ENCODE results near the gene LAMA3. TPM values are rescaled to one million over a fixed set of nuclear protein-coding genes. Genes with fewer than 3 reads are reported as not detected.

Gene LAMA3
- total and polyA plus RNA-seq, 4 donors, result 0.26 to 3.9 (median 0.37) TPM

GRCh38 chr18:23793985-23794867 is 105.0 kb downstream of the LAMA3 start:
- Histone ChIP-seq H3K27ac (ENCODE audit: low read depth in 1 of 2, low read length in 2 of 2) (no peak overlapping the region), H3K27me3 (ENCODE audit: control insufficient read depth in 4 of 4, insufficient read depth in 4 of 4, low read length in 3 of 4) (no peaks in the 10 kb centered on the region), H3K9ac (ENCODE audit: low read depth in 1 of 2, low read length in 2 of 2) (no peak overlapping the region), H3K36me3 (ENCODE audit: control insufficient read depth in 4 of 4, insufficient read depth in 3 of 4, low read depth in 1 of 4, low read length in 3 of 4) (no peaks in the 10 kb centered on the region), H3K9me3 (ENCODE audit: control insufficient read depth in 4 of 4, low read length in 3 of 4) (no peaks in the 10 kb centered on the region), H3K4me3 (ENCODE audit: low read depth in 1 of 3, low read length in 3 of 3) (no peak overlapping the region), H3K4me1 (ENCODE audit: control insufficient read depth in 4 of 4, insufficient read depth in 4 of 4, low read length in 3 of 4) (no peaks in the 10 kb centered on the region)
- 92% methylated on average over 6 of the region's 6 CpGs for WGBS
- no peak for TF ChIP-seq MAX (IDR thresholded peaks at IDR 0.05)
- TF ChIP-seq ATF3 (IDR thresholded peaks at IDR 0.05), result no peak
- no peak for TF ChIP-seq RAD21 (IDR thresholded peaks at IDR 0.05)
- no peak for TF ChIP-seq TAF1 (conservative IDR thresholded peaks at IDR 0.05)
- TF ChIP-seq SP1 (IDR thresholded peaks at IDR 0.05), result no peak
- TF ChIP-seq HNF4G (IDR thresholded peaks at IDR 0.05), result no peak
- TF ChIP-seq EGR1 (IDR thresholded peaks at IDR 0.05; ENCODE audit: low read depth in 2 of 2), result no peak
- no peak for TF ChIP-seq REST (IDR thresholded peaks at IDR 0.05)
- no peak for TF ChIP-seq YY1 (IDR thresholded peaks at IDR 0.05)
- no peak for TF ChIP-seq NR2F2 (IDR thresholded peaks at IDR 0.05)
- TF ChIP-seq FOXA2 (IDR thresholded peaks at IDR 0.05), result no peak
- no peak for TF ChIP-seq GABPA (IDR thresholded peaks at IDR 0.05 in 1 of 2, conservative IDR thresholded peaks at IDR 0.05 in 1 of 2)
- no peak for TF ChIP-seq RXRA (IDR thresholded peaks at IDR 0.05)
- TF ChIP-seq FOXA1 (IDR thresholded peaks at IDR 0.05), result no peak
- TF ChIP-seq JUND (IDR thresholded peaks at IDR 0.05), result no peak
- no peak for DNase-seq (ENCODE audit: low spot score)

GRCh38 chr18:23798249-23798648 is 109.0 kb downstream of the LAMA3 start:
- H3K27me3 ChIP-seq (ENCODE audit: control insufficient read depth in 4 of 4, insufficient read depth in 4 of 4, low read length in 3 of 4), result no peaks in the 10 kb centered on the region
- no peak for DNase-seq (ENCODE audit: low spot score)
- H3K9ac ChIP-seq (ENCODE audit: low read depth in 1 of 2, low read length in 2 of 2), result no peak overlapping the region
- no peak overlapping the region for H3K4me3 ChIP-seq (ENCODE audit: low read depth in 1 of 3, low read length in 3 of 3)
- no peaks in the 10 kb centered on the region for H3K4me1 ChIP-seq (ENCODE audit: control insufficient read depth in 4 of 4, insufficient read depth in 4 of 4, low read length in 3 of 4)
- 76% methylated on average over 7 of the region's 7 CpGs for WGBS
- H3K27ac ChIP-seq (ENCODE audit: low read depth in 1 of 2, low read length in 2 of 2), result no peak overlapping the region
- no peaks in the 10 kb centered on the region for H3K36me3 ChIP-seq (ENCODE audit: control insufficient read depth in 4 of 4, insufficient read depth in 3 of 4, low read depth in 1 of 4, low read length in 3 of 4)
- TF ChIP-seq REST (IDR thresholded peaks at IDR 0.05), result no peak
- no peak for TF ChIP-seq RAD21 (IDR thresholded peaks at IDR 0.05)
- TF ChIP-seq YY1 (IDR thresholded peaks at IDR 0.05), result no peak
- TF ChIP-seq RXRA (IDR thresholded peaks at IDR 0.05), result no peak
- no peaks in the 10 kb centered on the region for H3K9me3 ChIP-seq (ENCODE audit: control insufficient read depth in 4 of 4, low read length in 3 of 4)
